Loucy (cell line): ENCODE results near the gene FLYWCH2.

Source experiments
- CTCF ChIP-seq: fragments of 200-600 bp; sonication (generic); conservative IDR thresholded peaks from 2 replicates; pipeline ENCODE4 v1.5.1; 2014; ENCODE audit warnings: mild to moderate bottlenecking, antibody characterized with exemption, low read length
- EZH2phosphoT487 ChIP-seq: fragments of 200-600 bp; IDR thresholded peaks from 2 replicates; pipeline ENCODE4 v1.6.1; 2018; ENCODE audit warnings: antibody characterized with exemption, mild to moderate bottlenecking, moderate library complexity, borderline replicate concordance

- TF ChIP-seq CTCF (peak; percentile 57), EZH2phosphoT487 (no peak)
Observed at GRCh38 chr16:2904100-2904921, 21.3 kb downstream of the FLYWCH2 start.
